Measurements from ENCODE around the gene GPAT2. TPM values are rescaled to one million over a fixed set of nuclear protein-coding genes. Genes with fewer than 3 reads are reported as not detected.
"Not testable (repeated sequence)": the region's sequence is repeated elsewhere in the genome, so short reads cannot be mapped to it uniquely, and the experiment has no call there.

Gene GPAT2
- total and polyA plus RNA-seq, 2 of the 8 experiments (the other 6 are each of a cell fraction or from before 2014, with no cell fraction given) = 0.26 to 0.63 TPM

- H2BK15ac ChIP-seq (ENCODE audit: low read length); FAIRE-seq; POLR2A ChIA-PET (ENCODE audit: partially characterized antibody): not testable (repeated sequence)
Observed at GRCh38 chr2:96022701-96023447, 11.8 kb downstream of the GPAT2 start.

More at GRCh38 chr2:96022701-96023447, 11.8 kb downstream of the GPAT2 start:
- not testable (repeated sequence) for H3K4me3 ChIP-seq (ENCODE audit: extremely low read depth in 1 of 4, insufficient read depth in 2 of 4, low read depth in 3 of 4, low read length in 4 of 4); H2BK5ac ChIP-seq (ENCODE audit: low read depth, low read length); H3K79me1 ChIP-seq (ENCODE audit: low read depth, low read length); H3K23me2 ChIP-seq (ENCODE audit: low read depth, low read length); H2BK12ac ChIP-seq (ENCODE audit: low read depth, low read length); H2BK20ac ChIP-seq (ENCODE audit: low read length); H4K8ac ChIP-seq (ENCODE audit: extremely low read depth, insufficient read depth, low read length); H3K14ac ChIP-seq (ENCODE audit: insufficient read length); H3K56ac ChIP-seq (replicated peaks; ENCODE audit: insufficient read length, low read depth, low read length); H3K18ac ChIP-seq (ENCODE audit: extremely low read depth, low read length); H3K9me3 ChIP-seq (ENCODE audit: insufficient read depth in 2 of 2, low read depth in 1 of 2, low read length in 1 of 2); H4K20me1 ChIP-seq (replicated peaks in 1 of 2; ENCODE audit: control insufficient read depth in 1 of 2, insufficient read depth in 2 of 2, low read length in 2 of 2); H3K27me3 ChIP-seq (replicated peaks in 1 of 4; ENCODE audit: control insufficient read depth in 3 of 4, extremely low read depth in 1 of 4, insufficient read depth in 3 of 4, low read length in 3 of 4); H3K4ac ChIP-seq (replicated peaks; ENCODE audit: insufficient read length, low read depth, low read length); H3K4me1 ChIP-seq (replicated peaks in 1 of 4; ENCODE audit: control insufficient read depth in 3 of 4, insufficient read depth in 4 of 4, low read length in 3 of 4); H3K4me2 ChIP-seq (ENCODE audit: insufficient read depth in 1 of 2, low read depth in 2 of 2, low read length in 2 of 2); H2AFZ ChIP-seq (ENCODE audit: low read length); H4K91ac ChIP-seq (replicated peaks; ENCODE audit: insufficient read length, low read length); H4K5ac ChIP-seq (ENCODE audit: insufficient read length, low read depth, low read length); H3K9ac ChIP-seq (replicated peaks in 1 of 4; ENCODE audit: extremely low read depth in 1 of 4, low read depth in 3 of 4, low read length in 3 of 4); H2BK120ac ChIP-seq (replicated peaks; ENCODE audit: low read depth, low read length); H3K23ac ChIP-seq (ENCODE audit: insufficient read length); H2AK5ac ChIP-seq (ENCODE audit: low read depth, low read length); H3K79me2 ChIP-seq (ENCODE audit: control insufficient read depth in 1 of 2, insufficient read depth in 2 of 2, low read length in 2 of 2); H3K27ac ChIP-seq (ENCODE audit: low read depth, low read length); H3K36me3 ChIP-seq (ENCODE audit: control insufficient read depth in 2 of 4, insufficient read depth in 4 of 4, low read length in 3 of 4)
- CTCF ChIA-PET (ENCODE audit: partially characterized antibody) = interaction anchor here (0.6 to 4.6 kb wide), 36 partner anchors 9 to 301 kb away, joined by 3 to 40 read pairs (median 4); partner anchors contain the start of genes ADRA2B and ASTL
- peak; percentile 31 to 88 for DNase-seq (ENCODE audit: low read depth in 1 of 2, low spot score in 2 of 2)
- 62% methylated on average over 13 of the region's 19 CpGs; no CpG with 5 or more reads in 1 of the 2 experiments for WGBS, 2 experiments (ENCODE audit: extremely low coverage in 1 of 2, insufficient coverage in 1 of 2, insufficient read length in 1 of 2, insufficient replicate concordance in 2 of 2, low coverage in 1 of 2, low lambda C conversion rate in 2 of 2, missing lambda C conversion rate in 1 of 2)
- TF ChIP-seq RAD21 (IDR thresholded peaks at IDR 0.05 in 1 of 2, conservative IDR thresholded peaks at IDR 0.05 in 1 of 2; ENCODE audit: low read depth in 2 of 2, low read length in 2 of 2) (peak; percentile 85 to 88), CTCF (IDR thresholded peaks at IDR 0.05; ENCODE audit: control extremely low read depth in 1 of 3, insufficient read depth in 1 of 3, low read depth in 1 of 3, low read length in 3 of 3) (peak; percentile 78 to 83 (median 82))
